ENCODE data around the gene ATL1.
"Not testable (repeated sequence)": the region's sequence is repeated elsewhere in the genome, so short reads cannot be mapped to it uniquely, and the experiment has no call there.

The ATL1 gene

GRCh38 chr14:50538034-50538433 lies 21.9 kb upstream of the ATL1 start:
- DNase-seq, result not testable (repeated sequence)

- DNase-seq, result no peak
Observed at GRCh38 chr14:50539051-50539450, 20.9 kb upstream of the ATL1 start.

GRCh38 chr14:50541159-50541567 lies 18.8 kb upstream of the ATL1 start:
- DNase-seq, result no peak

DNA sequence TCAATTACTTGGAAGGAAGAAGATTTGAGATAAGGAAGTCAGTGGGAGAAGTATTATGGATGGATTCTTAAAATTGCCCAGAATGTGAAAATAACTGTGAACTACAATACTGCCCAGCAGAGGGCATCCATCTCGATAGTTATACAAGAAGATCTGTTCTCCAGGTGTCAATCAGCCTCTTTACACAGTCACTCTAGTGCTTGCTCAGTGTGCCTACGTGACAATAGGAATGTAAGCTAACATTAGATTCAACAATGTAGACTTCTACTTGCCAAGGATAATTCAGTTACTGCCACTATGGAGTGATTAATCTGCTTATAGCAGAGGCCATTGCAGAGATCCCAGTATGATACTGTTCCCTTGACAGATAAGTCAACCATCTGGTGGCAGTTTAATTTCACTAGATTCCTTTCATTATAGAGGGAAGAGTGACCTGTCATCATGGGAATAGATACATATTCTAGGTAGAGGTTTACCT lies 17.0 kb upstream of the ATL1 start:
- DNase-seq, result peak; percentile 93

GRCh38 chr14:50544911-50545310 lies 15.0 kb upstream of the ATL1 start:
- peak; percentile 9 for DNase-seq

- peak; percentile 73 for DNase-seq
Observed at GRCh38 chr14:50545618-50546017, 14.3 kb upstream of the ATL1 start.

GRCh38 chr14:50550294-50550693 lies 9.7 kb upstream of the ATL1 start:
- no peak for DNase-seq

DNA sequence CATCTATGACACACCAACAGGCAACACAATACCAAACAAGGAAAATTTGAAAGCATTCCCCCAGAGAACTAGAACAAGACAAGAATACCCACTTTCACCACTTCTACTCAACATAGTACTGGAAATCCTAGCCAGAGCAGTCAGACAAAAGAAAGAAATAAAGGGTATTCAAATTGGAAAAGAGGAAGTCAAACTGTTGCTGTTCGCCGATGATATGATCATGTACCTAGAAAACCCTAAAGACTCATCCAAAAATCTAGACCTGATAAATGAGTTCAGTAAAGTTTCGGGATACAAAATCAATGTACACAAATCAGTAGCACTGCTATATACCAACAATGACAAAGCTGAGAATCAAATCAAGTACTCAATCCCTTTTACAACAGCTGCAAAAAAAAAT lies 8.1 kb upstream of the ATL1 start:
- DNase-seq, result no peak

- not testable (repeated sequence) for DNase-seq
Observed at GRCh38 chr14:50552796-50553195, 7.1 kb upstream of the ATL1 start.

GRCh38 chr14:50560931-50561285 lies 963 bp downstream of the ATL1 start:
- DNase-seq, result peak; percentile 77

- no peak for DNase-seq
Observed at GRCh38 chr14:50562841-50563240, 2.9 kb downstream of the ATL1 start.

GRCh38 chr14:50569714-50570274 lies 9.8 kb downstream of the ATL1 start:
- no peak for DNase-seq

DNA sequence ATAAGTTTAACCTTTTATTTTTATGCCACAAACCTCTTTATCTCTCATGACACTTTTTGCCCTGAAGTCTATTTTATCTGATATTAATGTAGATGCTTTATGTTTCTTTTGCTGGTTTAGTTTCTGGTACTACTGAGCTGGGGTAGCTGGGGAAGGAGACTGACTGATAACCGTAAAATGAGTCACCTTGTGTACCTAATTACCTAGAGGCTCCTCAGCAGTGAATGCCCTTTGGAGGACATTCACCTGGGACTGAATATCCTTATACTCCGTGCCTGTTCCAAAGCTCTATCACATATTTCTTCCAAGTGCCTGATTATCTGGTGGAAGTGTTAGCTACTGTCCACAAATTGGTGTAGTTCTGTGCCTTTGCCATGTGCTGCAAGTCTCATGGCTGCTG lies 13.9 kb downstream of the ATL1 start:
- peak; percentile 75 for DNase-seq

- no peak for DNase-seq
Observed at GRCh38 chr14:50575769-50576168, 15.8 kb downstream of the ATL1 start.

DNA sequence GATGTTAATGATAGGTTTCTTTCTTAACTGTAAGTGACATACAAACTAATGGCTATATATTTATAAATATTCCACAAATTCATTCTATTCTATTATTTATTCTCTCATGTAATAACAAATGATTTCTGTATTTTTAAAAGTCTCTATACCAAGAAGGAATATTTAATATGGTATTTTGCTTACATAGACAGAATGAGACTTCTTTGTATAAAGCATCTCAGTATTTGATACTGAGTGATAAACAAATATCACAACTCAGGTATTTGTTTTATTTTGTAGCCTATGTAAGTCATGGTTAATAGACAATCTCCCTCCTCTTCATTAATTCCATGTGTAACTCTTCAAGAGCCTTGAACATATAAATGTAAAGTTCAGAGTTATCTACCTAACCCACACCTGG lies 18.0 kb downstream of the ATL1 start:
- DNase-seq, result no peak

DNA sequence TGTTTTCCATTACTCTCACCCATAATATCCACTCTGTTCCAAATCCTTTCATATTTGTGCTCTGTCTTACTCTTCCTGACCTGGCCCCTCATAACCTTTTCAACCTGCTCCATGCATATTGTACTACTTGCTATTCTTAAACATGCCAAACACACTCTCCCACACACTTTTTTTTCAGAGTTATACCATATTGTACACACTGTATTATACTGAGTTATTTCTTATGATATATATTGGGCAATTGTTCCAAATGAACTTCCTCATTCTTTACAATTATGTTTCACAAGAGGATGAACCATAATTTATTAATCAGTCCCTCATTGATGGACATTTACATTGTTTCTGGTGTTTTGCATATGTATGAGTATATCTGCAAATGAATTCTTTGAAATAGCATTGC lies 18.5 kb downstream of the ATL1 start:
- DNase-seq, result no peak

DNA sequence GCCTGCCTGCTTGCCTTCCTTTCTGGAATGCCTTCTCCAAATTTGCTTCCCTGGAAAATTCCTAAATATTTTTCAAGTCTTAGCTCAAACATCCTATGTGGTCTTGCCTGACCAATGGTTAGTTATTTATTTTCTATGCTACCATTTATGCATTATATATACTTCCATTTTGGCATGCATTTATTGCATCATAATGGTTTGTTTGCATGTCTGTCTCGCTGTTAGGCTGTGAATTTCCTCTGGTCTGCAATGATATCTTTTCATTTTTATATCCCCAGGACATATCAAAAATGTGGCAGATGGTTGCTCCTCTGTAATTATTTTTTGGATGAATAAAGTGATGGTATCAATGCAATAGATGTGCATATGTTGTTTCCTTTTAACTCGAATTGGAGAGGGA lies 30.5 kb downstream of the ATL1 start:
- no peak for DNase-seq

DNA sequence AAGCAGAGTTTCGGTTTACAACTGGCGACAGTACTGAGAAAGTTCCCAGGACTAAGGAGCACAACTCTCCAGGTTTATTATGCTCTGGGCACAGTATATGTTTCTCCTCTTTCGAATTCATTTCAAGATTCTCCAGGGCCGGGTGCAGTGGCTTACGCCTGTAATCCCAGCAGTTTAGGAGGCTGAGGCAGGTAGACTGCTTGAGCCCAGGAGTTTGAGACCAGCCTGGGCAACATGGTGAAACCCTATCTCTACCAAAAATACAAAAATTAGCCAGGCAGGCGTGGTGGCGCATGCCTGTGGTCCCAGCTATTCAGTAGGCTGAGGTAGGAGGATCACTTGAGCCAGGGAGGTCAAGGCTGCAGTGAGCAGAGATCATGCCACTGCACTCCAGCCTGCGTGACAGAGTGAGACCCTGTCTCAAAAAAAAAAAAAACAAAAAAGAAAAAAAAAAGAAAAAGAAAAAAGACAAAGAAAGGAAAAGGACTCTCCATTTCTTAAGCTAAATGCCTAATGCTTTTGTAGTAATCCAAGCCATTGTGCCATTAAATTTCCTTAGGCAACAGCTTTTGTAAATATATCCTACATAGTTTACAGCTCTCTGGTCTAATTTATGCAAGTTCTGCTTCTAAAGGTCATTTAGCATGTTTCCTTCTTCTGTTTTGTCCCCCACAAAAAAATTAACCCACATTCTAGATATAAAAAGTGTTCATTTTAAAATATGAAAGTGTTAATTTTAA lies 34.8 kb downstream of the ATL1 start:
- no peak for DNase-seq

DNA sequence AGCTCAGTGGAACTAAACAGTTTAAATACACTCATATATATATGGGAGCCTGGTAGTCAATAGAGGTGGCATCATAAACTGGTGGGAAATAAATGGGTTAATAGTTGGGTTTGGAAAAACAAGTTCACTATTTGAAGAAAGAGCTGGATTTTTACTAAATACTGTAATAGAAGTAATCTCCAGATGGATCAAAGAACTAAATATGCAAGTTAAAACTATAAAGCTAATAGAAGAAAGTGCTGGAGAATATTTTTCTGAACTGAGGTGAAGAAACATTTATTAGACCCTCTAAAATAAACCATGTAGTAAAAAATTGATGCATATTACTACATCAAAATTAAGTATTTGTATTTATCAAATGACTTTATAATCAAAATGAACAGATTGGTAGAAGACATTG lies 38.8 kb downstream of the ATL1 start:
- no peak for DNase-seq

GRCh38 chr14:50599700-50600444 lies 39.9 kb downstream of the ATL1 start:
- peak; percentile 46 for DNase-seq

GRCh38 chr14:50600849-50601248 lies 40.9 kb downstream of the ATL1 start:
- DNase-seq, result no peak

DNA sequence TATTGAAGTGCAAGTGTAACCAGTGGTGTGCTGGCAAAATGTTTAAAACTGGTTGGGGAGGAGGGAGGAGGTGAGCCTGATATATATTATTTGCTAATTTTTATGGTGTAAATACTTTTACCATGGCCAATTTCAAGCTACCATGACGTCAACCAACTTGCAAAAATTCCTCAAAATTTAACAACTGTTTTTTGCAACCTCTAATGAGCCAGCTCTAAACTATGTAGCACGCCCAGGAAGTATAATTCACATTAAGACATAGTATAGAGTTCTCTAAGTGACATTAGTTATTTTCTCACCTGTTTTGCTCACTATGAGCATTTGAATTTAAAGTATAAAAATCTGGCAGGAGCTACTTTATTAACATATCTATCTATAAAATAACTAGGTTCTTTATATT lies 41.4 kb downstream of the ATL1 start:
- no peak for DNase-seq

DNA sequence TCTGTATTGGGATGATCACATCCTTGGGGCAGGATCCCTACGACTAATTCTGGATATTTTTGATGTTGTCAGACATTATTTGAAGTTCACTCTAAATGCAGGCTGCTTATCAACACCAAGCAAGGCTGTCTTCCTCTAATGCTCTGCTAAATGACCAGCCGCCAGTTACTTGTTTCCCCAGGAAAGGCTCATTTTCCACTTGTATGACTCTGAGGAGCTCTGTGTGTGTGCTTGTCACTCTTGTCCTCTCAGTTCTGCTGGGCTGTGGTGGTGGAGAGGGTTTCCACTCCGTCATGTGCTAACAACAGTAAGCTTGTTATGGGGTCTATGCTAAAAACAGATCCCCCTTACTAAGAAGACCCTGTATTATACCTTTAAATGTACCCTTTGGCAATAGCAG lies 42.1 kb downstream of the ATL1 start:
- DNase-seq, result no peak

DNA sequence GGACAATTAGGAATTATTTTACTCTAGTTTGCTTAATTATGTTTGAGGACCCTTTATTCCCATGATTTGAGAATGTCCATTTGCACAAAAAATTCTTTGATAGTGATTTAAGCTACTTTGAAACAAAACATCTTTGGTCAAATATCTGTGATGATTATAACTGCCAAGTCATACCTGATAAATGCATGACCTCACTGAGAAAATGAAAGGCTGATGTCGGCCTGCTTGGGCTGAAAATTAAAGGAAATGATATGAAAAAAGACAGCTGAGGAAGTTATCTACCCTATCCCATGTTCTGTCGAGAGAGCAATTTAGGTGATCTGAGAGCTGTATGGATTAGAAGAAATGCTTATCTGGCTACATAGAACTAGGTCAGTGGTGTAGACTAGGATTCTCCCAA lies 43.6 kb downstream of the ATL1 start:
- DNase-seq, result no peak
